Coronary artery (tissue), 2 donors: ENCODE measurements around the gene SBSN.

Source experiments
- DNase-seq: peaks from one replicate; pipeline ENCODE4 v3.0.0-alpha.2; 2017; ENCODE audit warnings: low spot score
- H3K27ac ChIP-seq, 2 donors: fragments of 200-600 bp; sonication (generic); one replicate each; pipeline ENCODE4 v1.5.1; 2016 to 2019
- H3K4me3 ChIP-seq: fragments of 200-600 bp; sonication (generic); 2 replicates; pipeline ENCODE4 v1.5.1; 2016; ENCODE audit warnings: mild to moderate bottlenecking, moderate library complexity
- TF ChIP-seq, protein P1 (sequence below): fragments of 200-600 bp; sonication (generic); IDR thresholded peaks from one replicate; pipeline ENCODE4 v1.5.1; 2019; ENCODE audit warnings: antibody characterized with exemption

The SBSN gene, protein sequence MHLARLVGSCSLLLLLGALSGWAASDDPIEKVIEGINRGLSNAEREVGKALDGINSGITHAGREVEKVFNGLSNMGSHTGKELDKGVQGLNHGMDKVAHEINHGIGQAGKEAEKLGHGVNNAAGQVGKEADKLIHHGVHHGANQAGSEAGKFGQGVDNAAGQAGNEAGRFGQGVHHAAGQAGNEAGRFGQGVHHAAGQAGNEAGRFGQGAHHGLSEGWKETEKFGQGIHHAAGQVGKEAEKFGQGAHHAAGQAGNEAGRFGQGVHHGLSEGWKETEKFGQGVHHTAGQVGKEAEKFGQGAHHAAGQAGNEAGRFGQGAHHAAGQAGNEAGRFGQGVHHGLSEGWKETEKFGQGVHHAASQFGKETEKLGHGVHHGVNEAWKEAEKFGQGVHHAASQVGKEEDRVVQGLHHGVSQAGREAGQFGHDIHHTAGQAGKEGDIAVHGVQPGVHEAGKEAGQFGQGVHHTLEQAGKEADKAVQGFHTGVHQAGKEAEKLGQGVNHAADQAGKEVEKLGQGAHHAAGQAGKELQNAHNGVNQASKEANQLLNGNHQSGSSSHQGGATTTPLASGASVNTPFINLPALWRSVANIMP

DNA sequence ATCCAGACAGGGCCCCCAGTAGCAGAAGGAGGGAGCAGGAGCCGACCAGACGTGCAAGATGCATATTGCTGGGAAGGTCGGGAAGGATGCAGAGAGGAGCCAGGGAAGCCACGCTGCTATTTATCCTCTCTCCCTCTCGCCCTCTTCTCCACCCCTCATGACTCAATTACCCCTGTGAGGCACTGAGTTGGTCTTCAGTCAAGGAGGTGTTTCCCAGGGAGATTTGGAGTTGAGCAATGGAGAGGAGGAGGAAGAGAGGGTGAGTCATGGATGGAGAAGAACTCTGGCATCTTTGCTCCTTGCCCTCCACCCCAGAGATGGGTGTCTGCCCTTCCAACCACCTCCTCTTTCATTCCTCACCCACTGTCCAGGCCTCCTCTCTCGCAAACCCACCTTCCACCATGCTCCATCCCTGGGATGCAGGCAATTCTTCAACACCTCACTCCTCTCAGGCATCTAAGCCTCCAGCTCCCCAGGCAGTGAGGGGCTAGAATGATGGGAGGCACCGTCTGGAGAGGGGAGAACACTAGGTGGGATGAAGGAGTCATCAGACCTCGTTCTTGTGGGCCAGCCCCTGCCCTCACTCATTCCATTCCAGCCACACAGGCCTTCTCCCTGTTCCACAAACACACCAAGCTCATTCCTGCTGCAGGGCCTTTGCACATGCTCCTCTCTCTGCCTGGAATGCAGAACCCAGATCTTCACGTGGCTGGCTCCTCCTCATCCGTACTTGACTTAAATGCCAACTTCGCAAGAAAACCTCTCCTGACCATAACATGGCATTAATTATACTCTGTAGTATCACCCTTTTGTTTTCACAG, at the start of gene SBSN:
Gene SBSN (minus strand): TSS at position 94 of the 821 bp plus-strand sequence. CDS start 30 bp downstream, at position 64.
- DNase-seq = no peak
- Histone ChIP-seq H3K4me3 (no peak within 1 kb of the TSS), H3K27ac (no peak within 1 kb of the TSS)
- TF ChIP-seq, protein P1, sequence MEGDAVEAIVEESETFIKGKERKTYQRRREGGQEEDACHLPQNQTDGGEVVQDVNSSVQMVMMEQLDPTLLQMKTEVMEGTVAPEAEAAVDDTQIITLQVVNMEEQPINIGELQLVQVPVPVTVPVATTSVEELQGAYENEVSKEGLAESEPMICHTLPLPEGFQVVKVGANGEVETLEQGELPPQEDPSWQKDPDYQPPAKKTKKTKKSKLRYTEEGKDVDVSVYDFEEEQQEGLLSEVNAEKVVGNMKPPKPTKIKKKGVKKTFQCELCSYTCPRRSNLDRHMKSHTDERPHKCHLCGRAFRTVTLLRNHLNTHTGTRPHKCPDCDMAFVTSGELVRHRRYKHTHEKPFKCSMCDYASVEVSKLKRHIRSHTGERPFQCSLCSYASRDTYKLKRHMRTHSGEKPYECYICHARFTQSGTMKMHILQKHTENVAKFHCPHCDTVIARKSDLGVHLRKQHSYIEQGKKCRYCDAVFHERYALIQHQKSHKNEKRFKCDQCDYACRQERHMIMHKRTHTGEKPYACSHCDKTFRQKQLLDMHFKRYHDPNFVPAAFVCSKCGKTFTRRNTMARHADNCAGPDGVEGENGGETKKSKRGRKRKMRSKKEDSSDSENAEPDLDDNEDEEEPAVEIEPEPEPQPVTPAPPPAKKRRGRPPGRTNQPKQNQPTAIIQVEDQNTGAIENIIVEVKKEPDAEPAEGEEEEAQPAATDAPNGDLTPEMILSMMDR = no peak

DNA sequence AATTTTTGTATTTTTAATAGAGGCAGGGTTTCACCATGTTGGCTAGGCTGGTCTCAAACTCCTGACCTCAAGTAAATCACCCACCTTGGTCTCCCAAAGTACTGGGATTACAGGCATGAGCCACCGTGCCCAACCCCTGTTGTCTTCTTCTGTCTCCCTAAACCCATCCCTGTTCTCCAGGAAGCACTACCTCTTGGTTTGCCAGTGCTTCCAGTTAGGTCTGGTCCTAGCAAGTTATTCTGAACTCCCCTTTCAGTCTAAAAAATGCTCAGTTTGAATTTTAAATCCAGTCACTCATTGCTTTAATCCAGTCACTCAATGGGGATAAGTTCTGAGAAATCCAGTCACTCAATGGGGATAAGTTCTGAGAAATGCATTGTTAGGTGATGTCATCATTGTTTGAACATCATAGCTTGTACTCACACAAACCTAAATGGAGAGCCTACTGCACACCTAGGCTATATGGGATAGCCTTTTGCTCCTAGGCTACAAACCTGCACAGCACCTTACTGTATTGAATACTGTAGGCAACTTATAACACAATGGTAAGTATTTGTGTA, 43.4 kb upstream of the SBSN start:
- Histone ChIP-seq H3K27ac (no peak overlapping the region), H3K4me3 (no peak overlapping the region)
- DNase-seq = no peak
- TF ChIP-seq, protein P1 = no peak

DNA sequence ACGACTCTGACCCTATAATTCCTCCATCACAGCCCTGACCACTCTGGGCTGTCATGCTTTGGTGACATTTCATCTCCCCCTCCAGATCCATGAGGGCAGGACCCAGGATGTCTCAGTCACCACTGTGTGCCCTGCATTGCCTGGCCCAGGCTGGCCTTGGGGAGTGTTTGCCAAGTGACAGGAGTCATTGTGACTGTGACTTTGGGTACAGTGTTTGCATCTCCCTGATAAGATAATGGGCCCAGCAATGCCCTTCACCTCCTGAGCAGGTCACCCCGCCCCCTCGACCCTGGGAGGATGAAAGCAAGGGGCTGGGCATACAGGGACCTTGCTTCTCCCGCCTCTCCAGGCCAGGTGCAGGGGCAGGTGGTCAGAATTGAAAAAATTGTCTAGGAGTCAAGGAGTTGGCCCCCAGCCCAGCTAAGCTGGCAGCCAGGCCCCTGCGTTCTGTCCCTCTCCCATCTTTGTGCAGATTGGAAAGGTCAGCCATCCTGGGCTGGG, 41.2 kb upstream of the SBSN start:
- TF ChIP-seq, protein P1 = no peak
- no peak overlapping the region for H3K27ac ChIP-seq
- H3K4me3 ChIP-seq = no peak overlapping the region
- DNase-seq = no peak

DNA sequence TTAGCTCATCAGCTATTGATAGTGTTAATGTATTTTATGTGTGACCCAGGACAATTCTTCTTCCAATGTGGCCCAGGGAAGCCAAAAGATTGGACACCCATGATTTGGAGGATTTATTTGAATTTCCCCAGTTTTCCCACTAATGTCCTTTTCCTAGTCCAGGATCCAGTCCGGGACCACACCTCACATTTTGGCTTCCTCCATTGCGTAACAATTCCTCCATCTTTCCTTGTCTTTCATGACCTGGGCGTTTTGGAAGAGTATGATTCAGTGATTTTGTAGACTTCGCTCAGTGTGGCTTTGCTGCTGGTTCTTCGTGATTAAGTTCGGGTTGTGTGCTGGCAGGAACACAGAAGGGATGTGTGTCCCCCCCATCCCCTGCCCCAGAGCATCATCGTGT, 38.6 kb upstream of the SBSN start:
- no peak overlapping the region for H3K27ac ChIP-seq
- no peak for DNase-seq
- H3K4me3 ChIP-seq = no peak overlapping the region
- TF ChIP-seq, protein P1 = no peak

DNA sequence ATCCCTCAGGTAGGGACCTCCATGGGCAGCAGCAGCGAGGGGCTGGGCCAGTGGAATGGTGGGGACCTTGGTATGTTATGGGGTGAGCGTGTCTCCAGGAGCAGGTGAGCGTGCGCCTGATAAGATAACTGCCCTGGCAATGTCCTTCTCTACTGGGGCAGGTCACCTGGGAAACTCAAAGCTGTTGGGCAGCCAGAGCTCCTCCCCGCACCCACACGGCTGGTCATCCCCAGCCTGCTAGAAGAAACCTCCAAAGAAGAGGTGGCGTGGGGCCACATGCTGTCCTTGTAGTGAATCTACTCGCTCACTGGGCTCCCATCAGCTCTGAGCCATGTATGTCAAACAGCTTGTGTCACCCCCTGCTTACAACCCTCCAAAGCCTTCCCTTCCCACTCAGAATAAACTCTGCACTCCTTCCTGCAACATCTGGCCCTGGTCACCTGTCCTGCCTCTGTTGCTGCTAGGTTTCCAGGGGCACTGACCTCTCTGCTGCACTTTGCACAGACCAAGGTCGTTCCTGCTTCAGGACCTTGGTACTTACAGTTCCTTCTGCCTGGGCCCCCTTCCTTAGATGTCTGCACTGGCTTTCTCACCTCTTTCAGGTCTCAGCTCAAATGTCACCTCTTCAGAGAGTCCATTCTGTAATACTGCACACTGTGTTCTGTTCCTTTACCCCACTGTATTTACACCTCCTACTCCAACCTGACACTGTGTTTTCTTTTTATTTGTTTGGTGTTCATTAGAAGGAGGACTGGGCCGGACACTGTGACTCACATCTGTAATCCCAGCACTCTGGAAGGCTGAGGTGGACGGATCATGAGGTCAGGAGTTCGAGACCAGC, 37.1 kb upstream of the SBSN start:
- TF ChIP-seq, protein P1 = no peak
- DNase-seq = no peak
- Histone ChIP-seq H3K4me3 (no peak overlapping the region), H3K27ac (no peak overlapping the region)

DNA sequence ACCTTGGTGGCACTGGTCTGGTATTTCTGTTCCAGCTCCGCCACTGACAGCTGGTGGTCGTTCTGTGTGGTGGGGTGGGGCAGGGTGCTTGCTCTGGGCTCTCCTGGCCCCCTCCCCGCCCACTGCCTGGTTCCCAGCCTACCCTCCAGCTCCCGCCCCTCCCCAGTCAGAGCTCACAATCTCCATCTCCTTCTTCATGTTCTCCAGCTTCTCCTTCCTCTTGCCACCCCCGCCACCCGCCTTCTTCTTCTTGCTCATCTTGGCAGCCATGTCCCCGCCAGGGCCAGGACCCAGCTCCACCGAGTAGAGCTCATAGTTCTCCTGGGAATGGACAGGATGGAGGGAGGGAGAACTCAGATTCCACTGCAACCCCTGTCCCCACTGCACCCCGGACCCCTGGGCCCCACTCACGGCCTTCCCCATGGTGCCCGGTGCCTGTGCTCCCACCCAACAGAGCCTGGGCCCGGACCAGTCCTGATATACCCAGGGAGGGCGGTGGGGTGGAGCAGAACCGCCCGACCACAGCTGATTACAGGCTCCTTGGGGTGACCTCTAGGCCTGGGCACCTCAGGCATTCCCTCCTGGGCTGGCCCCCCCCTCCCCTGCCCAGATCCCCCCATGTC, 35.2 kb upstream of the SBSN start, which contains the start of gene ATP4A:
Gene ATP4A (minus strand): TSS at position 452 of the 623 bp plus-strand sequence. CDS start 29 bp downstream, at position 423.
- no peak for DNase-seq
- Histone ChIP-seq H3K4me3 (no peak within 1 kb of the TSS), H3K27ac (no peak within 1 kb of the TSS)
- TF ChIP-seq, protein P1 = no peak
